ENCODE measurements around the gene CXXC5. TPM values are rescaled to one million over a fixed set of nuclear protein-coding genes. Genes with fewer than 3 reads are reported as not detected.

Gene CXXC5
- polyA plus RNA-seq, 1 of the 3 experiments (the other 2 are of a cell fraction), result 47.4 TPM

- H3K4me2 ChIP-seq, result peak overlapping the region; percentile 77
- peak; percentile 82 for DNase-seq
- ChIA-PET POLR2A (interaction anchor here (0.8 to 4.6 kb wide), 23 partner anchors 9 to 77 kb away, joined by 3 to 35 read pairs (median 5); partner anchors contain the start of gene CXXC5), CTCF (interaction anchor here (0.5 to 7.1 kb wide), 31 partner anchors 9 to 351 kb away, joined by 3 to 93 read pairs (median 6); partner anchors contain the start of gene CXXC5)
- H3K36me3 ChIP-seq (replicated peaks in 1 of 2; ENCODE audit: control insufficient read depth in 1 of 2, insufficient read depth in 2 of 2, low read length in 1 of 2), result no peaks in the 10 kb centered on the region
- H3K9me2 ChIP-seq, result no peaks in the 10 kb centered on the region
- WGBS (ENCODE audit: low lambda C conversion rate), result 10% methylated on average over 14 of the region's 68 CpGs
- H3K9ac ChIP-seq, result peak overlapping the region; percentile 72
- no peaks in the 10 kb centered on the region for H3K27me3 ChIP-seq (ENCODE audit: insufficient read depth)
- peak overlapping the region; percentile 55 to 67 for H3K4me3 ChIP-seq (ENCODE audit: low read depth in 2 of 2, low read length in 1 of 2)
- no peaks in the 10 kb centered on the region for H4K20me1 ChIP-seq (ENCODE audit: insufficient read depth)
- H3K27ac ChIP-seq (ENCODE audit: low read depth in 2 of 2, low read length in 1 of 2), result peak overlapping the region; percentile 95 to 99
- H3K9me3 ChIP-seq, result no peaks in the 10 kb centered on the region
- H3F3A ChIP-seq (replicated peaks; ENCODE audit: insufficient read depth), result peaks cover 32% of the 10 kb centered on the region
- peak overlapping the region; percentile 80 for H2AFZ ChIP-seq (ENCODE audit: low read depth)
- peak; percentile 38 for TF ChIP-seq CTCF (IDR thresholded peaks at IDR 0.05)
- TF ChIP-seq EP300 (IDR thresholded peaks at IDR 0.05; ENCODE audit: borderline replicate concordance in 1 of 2, low read depth in 1 of 2, low read length in 1 of 2), result peak in 1 of 2 experiments; percentile 29; a peak in 1 of 4 replicates
- peak; percentile 13; the same call in 1 of the 2 replicates for TF ChIP-seq NRF1 (IDR thresholded peaks at IDR 0.05; ENCODE audit: low read depth, low read length)
- peak; percentile 8; the same call in 1 of the 2 replicates for TF ChIP-seq RAD21 (IDR thresholded peaks at IDR 0.05; ENCODE audit: low read length)
- no peak; the same call in 1 of the 2 replicates for TF ChIP-seq MXI1 (IDR thresholded peaks at IDR 0.05; ENCODE audit: low read depth, low read length)
- no peak for TF ChIP-seq FOSL2 (IDR thresholded peaks at IDR 0.05; ENCODE audit: borderline replicate concordance, low read depth)
- H3K79me2 ChIP-seq (ENCODE audit: insufficient read depth), result no peaks in the 10 kb centered on the region
- H3K4me1 ChIP-seq (ENCODE audit: control insufficient read depth in 1 of 2, insufficient read depth in 2 of 2, low read depth in 1 of 2, low read length in 1 of 2), result peaks cover 21 to 48% of the 10 kb centered on the region in 2 experiments
These were observed 63.1 kb downstream of the CXXC5 start for GRCh38 chr5:139711067-139711905.

- TF ChIP-seq TAF1 (IDR thresholded peaks at IDR 0.05; ENCODE audit: borderline replicate concordance, low read depth, low read length) (no peak), MXI1 (IDR thresholded peaks at IDR 0.05; ENCODE audit: low read depth, low read length) (peak; percentile 54; the same call in 1 of the 2 replicates), NFIC (IDR thresholded peaks at IDR 0.05; ENCODE audit: borderline replicate concordance) (no peak), USF2 (IDR thresholded peaks at IDR 0.05; ENCODE audit: borderline replicate concordance, low read depth, low read length) (no peak), EZH2phosphoT487 (IDR thresholded peaks at IDR 0.05; ENCODE audit: borderline replicate concordance, low read depth) (no peak), FOXM1 (IDR thresholded peaks at IDR 0.05; ENCODE audit: low read depth) (no peak), FOXJ3 (CRISPR knock-in tag; IDR thresholded peaks at IDR 0.05) (no peak), MAX (IDR thresholded peaks at IDR 0.05; ENCODE audit: low read depth) (no peak), JUND (IDR thresholded peaks at IDR 0.05) (no peak), TCF12 (IDR thresholded peaks at IDR 0.05) (no peak), GATA2 (CRISPR knock-in tag; IDR thresholded peaks at IDR 0.05) (no peak), TEAD4 (IDR thresholded peaks at IDR 0.05; ENCODE audit: borderline replicate concordance, insufficient read depth) (no peak), RAD21 (IDR thresholded peaks at IDR 0.05; ENCODE audit: low read length) (no peak), ELF1 (IDR thresholded peaks at IDR 0.05) (no peak), FOSL2 (IDR thresholded peaks at IDR 0.05; ENCODE audit: borderline replicate concordance, low read depth) (no peak), SMC3 (IDR thresholded peaks at IDR 0.05; ENCODE audit: low read depth, low read length) (0 out of 2 replicates have a peak, but pooled peaks have one; percentile 13), SIN3A (IDR thresholded peaks at IDR 0.05; ENCODE audit: borderline replicate concordance, low read depth, low read length) (0 out of 2 replicates have a peak, but pooled peaks have one; percentile 23), ZBTB33 (IDR thresholded peaks at IDR 0.05; ENCODE audit: borderline replicate concordance, low read depth) (no peak)
- Histone ChIP-seq H3F3A (replicated peaks; ENCODE audit: insufficient read depth) (peaks cover 31% of the 10 kb centered on the region), H2AFZ (ENCODE audit: low read depth) (no peak overlapping the region), H3K4me1 (ENCODE audit: control insufficient read depth in 1 of 2, insufficient read depth in 2 of 2, low read depth in 1 of 2, low read length in 1 of 2) (peaks cover 21 to 47% of the 10 kb centered on the region in 2 experiments), H3K36me3 (replicated peaks in 1 of 2; ENCODE audit: control insufficient read depth in 1 of 2, insufficient read depth in 2 of 2, low read length in 1 of 2) (no peaks in the 10 kb centered on the region), H3K4me2 (peak overlapping the region; percentile 77; the same call in 1 of the 2 replicates), H3K27me3 (ENCODE audit: insufficient read depth) (no peaks in the 10 kb centered on the region), H3K79me2 (ENCODE audit: insufficient read depth) (no peaks in the 10 kb centered on the region), H3K27ac (ENCODE audit: low read depth in 2 of 2, low read length in 1 of 2) (peak overlapping the region in 1 of 2 experiments; percentile 99; a peak in 2 of 4 replicates), H4K20me1 (ENCODE audit: insufficient read depth) (no peaks in the 10 kb centered on the region), H3K4me3 (ENCODE audit: low read depth in 2 of 2, low read length in 1 of 2) (peak overlapping the region; percentile 55 to 67; a peak in 3 of 4 replicates), H3K9ac (no peak overlapping the region), H3K9me2 (no peaks in the 10 kb centered on the region), H3K9me3 (no peaks in the 10 kb centered on the region)
- peak; percentile 78 for DNase-seq
- ChIA-PET POLR2A (interaction anchor here (0.8 to 4.6 kb wide), 14 partner anchors 9 to 76 kb away, joined by 3 to 35 read pairs (median 4); no protein-coding TSS in a partner anchor), CTCF (interaction anchor here (0.5 to 7.1 kb wide), 23 partner anchors 9 to 197 kb away, joined by 3 to 93 read pairs (median 6); no protein-coding TSS in a partner anchor)
- WGBS (ENCODE audit: low lambda C conversion rate), result 36% methylated on average over 4 of the region's 19 CpGs
These were observed 63.7 kb downstream of the CXXC5 start for GRCh38 chr5:139711906-139712224.
